Measurements from ENCODE around the gene SIX5.
"Not testable (repeated sequence)": the region's sequence is repeated elsewhere in the genome, so short reads cannot be mapped to it uniquely, and the experiment has no call there.

SIX5 gene

GRCh38 chr19:45801603-45802175, 32.6 kb upstream of the SIX5 start (continued):
- TF ChIP-seq ZBTB48 (tag by site-specific recombination; IDR thresholded peaks at IDR 0.05) = no peak

GRCh38 chr19:45800070-45800553, 31.1 kb upstream of the SIX5 start:
- no peak overlapping the region for H3K27ac ChIP-seq (ENCODE audit: extremely low read depth, low read depth, low read length)
- H3K4me3 ChIP-seq (ENCODE audit: low read depth, low read length) = no peak overlapping the region
- CTCF ChIA-PET = interaction anchor here (0.6 to 8.7 kb wide), 17 partner anchors 13 to 570 kb away, joined by 3 to 80 read pairs (median 4); partner anchors contain the start of genes SIX5 and SYMPK
- H3K4me1 ChIP-seq (ENCODE audit: control insufficient read depth, insufficient read depth, low read length) = peaks cover 2% of the 10 kb centered on the region; the same call in 1 of the 2 replicates
- H3K36me3 ChIP-seq (ENCODE audit: control insufficient read depth in 2 of 2, insufficient read depth in 1 of 2, low read length in 2 of 2) = no peaks in the 10 kb centered on the region
- POLR2A ChIA-PET = interaction anchor here (0.5 to 2.0 kb wide), 5 partner anchors 15 to 108 kb away, joined by 3 to 37 read pairs (median 4); partner anchors contain the start of genes QPCTL, SIX5 and SNRPD2
- TF ChIP-seq ZFP69B (tag by site-specific recombination; IDR thresholded peaks at IDR 0.05) (0 out of 2 replicates have a peak, but pooled peaks have one; percentile 56), ZNF76 (tag by site-specific recombination; IDR thresholded peaks at IDR 0.05; ENCODE audit: borderline replicate concordance, low read depth) (no peak), ZNF768 (tag by site-specific recombination; IDR thresholded peaks at IDR 0.05) (0 out of 2 replicates have a peak, but pooled peaks have one; percentile 31), ZNF37A (tag by site-specific recombination; IDR thresholded peaks at IDR 0.05) (no peak), GLI4 (tag by site-specific recombination; IDR thresholded peaks at IDR 0.05) (no peak), SP3 (tag by site-specific recombination; IDR thresholded peaks at IDR 0.05) (no peak), ZNF692 (tag by site-specific recombination; IDR thresholded peaks at IDR 0.05) (peak; percentile 92), ZNF600 (tag by site-specific recombination; IDR thresholded peaks at IDR 0.05) (peak; percentile 89), ZBTB17 (tag by site-specific recombination; IDR thresholded peaks at IDR 0.05) (no peak), ZNF660 (tag by site-specific recombination; IDR thresholded peaks at IDR 0.05) (no peak), ZNF529 (tag by site-specific recombination; IDR thresholded peaks at IDR 0.05; ENCODE audit: insufficient replicate concordance) (no peak), EGR2 (tag by site-specific recombination; IDR thresholded peaks at IDR 0.05; ENCODE audit: low read depth) (peak; percentile 62; the same call in 1 of the 2 replicates), ZFHX2 (tag by site-specific recombination; conservative IDR thresholded peaks at IDR 0.05) (peak; percentile 58), ZNF391 (tag by site-specific recombination; IDR thresholded peaks at IDR 0.05; ENCODE audit: borderline replicate concordance, low read depth) (no peak), ZNF449 (tag by site-specific recombination; IDR thresholded peaks at IDR 0.05) (0 out of 2 replicates have a peak, but pooled peaks have one; percentile 15)
- H3K9me3 ChIP-seq (ENCODE audit: control insufficient read depth, insufficient read depth, low read depth, low read length) = no peaks in the 10 kb centered on the region

- H3K4me3 ChIP-seq (ENCODE audit: low read depth, low read length); H3K27ac ChIP-seq (ENCODE audit: extremely low read depth, low read depth, low read length); H3K9me3 ChIP-seq (ENCODE audit: control insufficient read depth, insufficient read depth, low read depth, low read length); H3K4me1 ChIP-seq (ENCODE audit: control insufficient read depth, insufficient read depth, low read length); H3K36me3 ChIP-seq (ENCODE audit: control insufficient read depth in 2 of 2, insufficient read depth in 1 of 2, low read length in 2 of 2): not testable (repeated sequence)
- ChIA-PET POLR2A (interaction anchor here (0.6 to 2.0 kb wide), 6 partner anchors 15 to 107 kb away, joined by 3 to 37 read pairs (median 4); partner anchors contain the start of genes DMPK, QPCTL, SIX5 and SNRPD2), CTCF (interaction anchor here (0.7 to 8.7 kb wide), 28 partner anchors 9 to 279 kb away, joined by 3 to 80 read pairs (median 4); partner anchors contain the start of genes QPCTL, SIX5, SNRPD2 and SYMPK)
Observed at GRCh38 chr19:45799541-45799940, 30.5 kb upstream of the SIX5 start.
